Thoracic aorta (tissue), 2 donors: Measurements from ENCODE around the gene ZBTB42. TPM values are rescaled to one million over a fixed set of nuclear protein-coding genes. Genes with fewer than 3 reads are reported as not detected.
A peak's percentile ranks its signal among the peaks of the same experiment; 100 is the strongest.

Experiments
- ATAC-seq: fragments of 150-250 bp; one replicate; pipeline ENCODE4 v1.8.0; 2017; ENCODE audit warnings: low read depth; ENCODE audit not compliant: insufficient number of reproducible peaks, low FRiP score
- DNase-seq: peaks from one replicate; pipeline ENCODE4 v3.0.0-alpha.2; 2020; ENCODE audit warnings: low spot score
- H3K27ac ChIP-seq, 2 donors: fragments of 200-600 bp; sonication (generic); 1 replicate in 1 of 2; 2 replicates in 1 of 2; pipeline ENCODE4 v1.5.1; 2016; ENCODE audit warnings: mild to moderate bottlenecking in 2 of 2, moderate library complexity in 2 of 2
- H3K27me3 ChIP-seq: fragments of 200-600 bp; sonication (generic); replicated peaks from 2 replicates; pipeline ENCODE4 v1.6.0; 2016; ENCODE audit warnings: mild to moderate bottlenecking; ENCODE audit not compliant: insufficient read depth
- H3K36me3 ChIP-seq: fragments of 200-600 bp; sonication (generic); one replicate; pipeline ENCODE4 v1.5.1; 2016
- H3K4me1 ChIP-seq, 2 donors: fragments of 200-600 bp; sonication (generic); 1 replicate in 1 of 2; 2 replicates in 1 of 2; pipeline versions ENCODE4 v1.5.1 to v1.6.0; 2016; ENCODE audit warnings: low read depth in 2 of 2, mild to moderate bottlenecking in 1 of 2; ENCODE audit not compliant: control insufficient read depth in 1 of 2
- H3K4me3 ChIP-seq: fragments of 200-600 bp; sonication (generic); 2 replicates; pipeline ENCODE4 v1.5.1; 2016; ENCODE audit warnings: mild to moderate bottlenecking
- H3K9me3 ChIP-seq: fragments of 200-600 bp; sonication (generic); 2 replicates; pipeline ENCODE4 v1.5.1; 2016
- CTCF ChIP-seq: fragments of 200-600 bp; sonication (generic); IDR thresholded peaks from one replicate; pipeline ENCODE4 v1.5.1; 2019; ENCODE audit warnings: antibody characterized with exemption
- total RNA-seq, 2 donors: library from RNA; depleted of rRNA; stranded (reverse); fragments of >200 nt; gene quantifications; one replicate each; pipeline versions ENCODE4 v1.1.0 to v1.2.3, GENCODE V29; 2016

ZBTB42 gene
- total RNA-seq, 2 donors from 2014 or later: 3.2 to 4.4 TPM

DNA sequence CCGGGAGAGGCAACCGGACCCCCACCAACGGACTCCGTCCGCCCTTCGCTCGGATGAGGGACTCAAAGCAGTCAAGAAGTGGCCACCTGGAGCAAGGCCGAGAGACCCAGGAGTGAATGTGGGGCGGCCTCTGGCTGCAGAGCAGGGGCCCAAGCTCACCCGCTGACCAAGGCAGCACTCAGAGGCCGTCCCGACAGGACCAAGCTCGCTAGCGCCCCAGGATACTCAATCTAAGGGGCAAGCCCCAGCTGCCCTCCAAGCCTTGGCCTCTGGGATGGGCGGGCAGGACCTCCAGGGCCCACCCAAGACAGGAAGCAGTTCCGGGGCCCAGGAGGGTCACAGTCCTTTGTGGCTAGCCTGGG is 6.3 kb upstream of the ZBTB42 start:
- H3K27me3 ChIP-seq: no peaks in the 10 kb centered on the region
- peaks cover 6% of the 10 kb centered on the region for H3K36me3 ChIP-seq
- no peak for DNase-seq
- H3K27ac ChIP-seq: peak overlapping the region in 1 of 2 donors; percentile 47
- ATAC-seq: no peak
- TF ChIP-seq CTCF: no peak
- peaks cover 28 to 49% of the 10 kb centered on the region in 2 donors for H3K4me1 ChIP-seq
- peak overlapping the region; percentile 90 for H3K4me3 ChIP-seq
- H3K9me3 ChIP-seq: no peaks in the 10 kb centered on the region

GRCh38 chr14:104794993-104795780 is 5.7 kb upstream of the ZBTB42 start, which contains the start of gene AKT1:
Gene AKT1 (minus strand): TSS chr14:104795748. CDS start chr14:104792643, 3,105 bp downstream.
- no peaks in the 10 kb centered on the region for H3K27me3 ChIP-seq
- peaks cover 6% of the 10 kb centered on the region for H3K36me3 ChIP-seq
- DNase-seq (no peak), ATAC-seq (no peak)
- H3K4me1 ChIP-seq: peaks cover 29 to 48% of the 10 kb centered on the region in 2 donors
- H3K4me3 ChIP-seq: peak within 1 kb of the TSS; percentile 90
- no peaks in the 10 kb centered on the region for H3K9me3 ChIP-seq
- peak within 1 kb of the TSS; percentile 88 for H3K27ac ChIP-seq
- no peak for TF ChIP-seq CTCF

DNA sequence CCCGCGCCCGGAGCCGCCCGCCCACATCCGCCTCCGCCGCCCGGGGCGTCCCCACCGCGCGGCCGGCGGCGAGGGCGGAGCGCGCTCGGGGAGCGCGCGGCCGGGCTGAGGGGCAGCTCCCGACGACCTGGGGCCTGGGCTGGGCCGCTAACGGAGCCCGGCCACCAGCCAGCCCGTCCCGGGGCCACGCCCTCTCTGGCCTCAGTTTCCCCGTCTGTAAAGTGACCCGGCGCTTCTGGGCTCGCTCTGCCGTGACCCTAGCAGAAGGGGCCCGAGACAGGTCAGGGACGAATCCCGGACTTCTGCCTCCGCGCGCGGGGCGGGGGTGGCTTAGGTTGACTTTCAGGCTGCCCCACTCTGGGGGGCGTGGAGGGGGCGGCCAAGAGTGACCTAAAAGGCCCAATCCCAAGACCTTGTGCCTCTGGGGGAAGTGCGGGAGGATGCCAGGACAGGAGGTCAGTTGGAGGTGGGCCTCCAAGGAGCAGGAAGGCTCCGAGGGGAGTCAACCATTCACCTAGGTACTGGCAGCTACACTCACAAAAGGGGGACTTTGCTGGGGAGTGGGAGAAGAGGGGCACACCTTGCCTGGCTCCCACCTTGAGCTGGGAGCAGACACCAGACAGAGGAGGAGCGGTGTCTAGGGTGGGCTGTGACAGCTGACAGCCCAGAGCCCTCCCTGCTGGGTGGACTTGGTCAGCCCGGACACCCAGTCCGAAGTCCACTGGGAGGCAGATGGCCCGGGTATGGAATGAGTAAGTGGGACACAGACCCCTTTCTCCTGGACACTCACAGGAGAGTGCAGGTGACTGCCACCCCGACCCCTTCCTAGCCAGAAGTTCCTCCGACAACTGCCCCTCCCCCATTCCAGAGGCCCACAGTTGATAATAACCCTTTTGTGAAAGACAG is 4.9 kb upstream of the ZBTB42 start:
- Histone ChIP-seq H3K36me3 (peaks cover under 1% of the 10 kb centered on the region), H3K27me3 (no peaks in the 10 kb centered on the region), H3K4me1 (peaks cover 29 to 48% of the 10 kb centered on the region in 2 donors), H3K9me3 (no peaks in the 10 kb centered on the region), H3K4me3 (peak overlapping the region; percentile 76), H3K27ac (peak overlapping the region; percentile 88)
- TF ChIP-seq CTCF: no peak
- ATAC-seq (no peak), DNase-seq (no peak)

DNA sequence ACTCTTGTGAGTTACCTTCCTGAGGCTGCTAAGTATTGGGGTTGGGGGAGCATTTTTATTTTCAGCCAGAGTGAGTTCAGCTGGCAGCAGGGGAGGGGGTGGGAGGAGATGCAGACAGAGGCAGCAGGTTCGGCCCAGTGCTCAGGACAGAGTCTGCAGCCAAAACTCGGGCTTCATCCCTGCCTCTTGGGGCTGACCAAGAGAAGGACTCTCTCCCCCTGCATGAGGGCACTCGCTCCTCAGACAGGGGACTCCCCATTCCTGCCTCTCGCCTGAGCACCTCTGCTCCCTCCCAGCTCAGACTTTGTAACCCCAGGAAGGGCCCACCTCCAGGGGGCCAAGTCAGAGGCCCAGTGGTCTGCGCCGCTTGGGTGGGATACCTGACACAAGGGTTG is 4.2 kb upstream of the ZBTB42 start:
- H3K4me1 ChIP-seq: peaks cover 35 to 51% of the 10 kb centered on the region in 2 donors

More for the DNA sequence above, 4.2 kb upstream of the ZBTB42 start:
- Histone ChIP-seq H3K27ac (peak overlapping the region; percentile 45 to 88), H3K9me3 (no peaks in the 10 kb centered on the region), H3K36me3 (no peaks in the 10 kb centered on the region), H3K4me3 (no peak overlapping the region), H3K27me3 (no peaks in the 10 kb centered on the region)
- ATAC-seq (no peak), DNase-seq (no peak)
- no peak for TF ChIP-seq CTCF
